Ishikawa (cell line): Measurements from ENCODE around the gene BEAN1.

Experiments
- CEBPB ChIP-seq: IDR thresholded peaks from 2 replicates; pipeline ENCODE4 v1.6.1; 2012
- EGR1 ChIP-seq: IDR thresholded peaks from 2 replicates; pipeline ENCODE4 v1.6.1; 2012
- EP300 ChIP-seq: IDR thresholded peaks from 2 replicates; pipeline ENCODE4 v1.6.1; 2012; ENCODE audit warnings: borderline replicate concordance
- FOXM1 ChIP-seq: IDR thresholded peaks from 2 replicates; pipeline ENCODE4 v1.6.1; 2012; ENCODE audit warnings: low read depth, borderline replicate concordance
- NFIC ChIP-seq: IDR thresholded peaks from 2 replicates; pipeline ENCODE4 v1.6.1; 2012
- RAD21 ChIP-seq: IDR thresholded peaks from 2 replicates; pipeline ENCODE4 v1.6.1; 2012; ENCODE audit warnings: low read depth
- TAF1 ChIP-seq: IDR thresholded peaks from 2 replicates; pipeline ENCODE4 v1.6.1; 2012; ENCODE audit warnings: low read depth, mild to moderate bottlenecking
- TCF12 ChIP-seq: IDR thresholded peaks from 2 replicates; pipeline ENCODE4 v1.6.1; 2012; ENCODE audit warnings: low read depth
- TEAD4 ChIP-seq: IDR thresholded peaks from 2 replicates; pipeline ENCODE4 v1.6.1; 2012
- YY1 ChIP-seq: IDR thresholded peaks from 2 replicates; pipeline ENCODE4 v1.6.1; 2012; ENCODE audit warnings: low read depth
- TF ChIP-seq, protein P1 (sequence below): IDR thresholded peaks from 2 replicates; pipeline ENCODE4 v1.6.1; 2012; ENCODE audit warnings: low read depth, mild to moderate bottlenecking
- TF ChIP-seq, protein P2 (sequence below): IDR thresholded peaks from 2 replicates; pipeline ENCODE4 v1.6.1; 2012

DNA sequence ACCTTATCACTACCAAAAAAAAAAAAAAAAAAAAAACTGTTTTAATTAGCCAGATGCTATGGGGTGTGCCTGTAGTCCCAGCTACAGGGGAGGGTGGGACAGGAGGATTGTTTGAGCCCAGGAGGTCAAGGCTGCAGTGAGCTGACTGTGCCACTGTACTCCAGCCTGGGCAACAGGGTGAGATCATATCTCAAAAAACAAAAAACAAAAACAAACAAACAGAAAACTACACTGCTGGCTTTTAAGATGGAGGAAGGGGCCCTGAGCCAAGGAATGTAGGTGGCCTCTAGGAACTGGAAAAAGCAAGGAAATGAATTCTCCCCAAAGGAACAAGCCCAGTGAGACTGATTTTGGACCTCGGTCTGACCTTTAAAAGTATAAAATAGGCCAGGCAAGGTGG is 61.4 kb downstream of the BEAN1 start:
- TF ChIP-seq CEBPB (no peak), TEAD4 (no peak), EGR1 (no peak), EP300 (no peak), TAF1 (no peak), YY1 (no peak), RAD21 (no peak), FOXM1 (no peak), NFIC (no peak), TCF12 (no peak)
- TF ChIP-seq, protein P1, sequence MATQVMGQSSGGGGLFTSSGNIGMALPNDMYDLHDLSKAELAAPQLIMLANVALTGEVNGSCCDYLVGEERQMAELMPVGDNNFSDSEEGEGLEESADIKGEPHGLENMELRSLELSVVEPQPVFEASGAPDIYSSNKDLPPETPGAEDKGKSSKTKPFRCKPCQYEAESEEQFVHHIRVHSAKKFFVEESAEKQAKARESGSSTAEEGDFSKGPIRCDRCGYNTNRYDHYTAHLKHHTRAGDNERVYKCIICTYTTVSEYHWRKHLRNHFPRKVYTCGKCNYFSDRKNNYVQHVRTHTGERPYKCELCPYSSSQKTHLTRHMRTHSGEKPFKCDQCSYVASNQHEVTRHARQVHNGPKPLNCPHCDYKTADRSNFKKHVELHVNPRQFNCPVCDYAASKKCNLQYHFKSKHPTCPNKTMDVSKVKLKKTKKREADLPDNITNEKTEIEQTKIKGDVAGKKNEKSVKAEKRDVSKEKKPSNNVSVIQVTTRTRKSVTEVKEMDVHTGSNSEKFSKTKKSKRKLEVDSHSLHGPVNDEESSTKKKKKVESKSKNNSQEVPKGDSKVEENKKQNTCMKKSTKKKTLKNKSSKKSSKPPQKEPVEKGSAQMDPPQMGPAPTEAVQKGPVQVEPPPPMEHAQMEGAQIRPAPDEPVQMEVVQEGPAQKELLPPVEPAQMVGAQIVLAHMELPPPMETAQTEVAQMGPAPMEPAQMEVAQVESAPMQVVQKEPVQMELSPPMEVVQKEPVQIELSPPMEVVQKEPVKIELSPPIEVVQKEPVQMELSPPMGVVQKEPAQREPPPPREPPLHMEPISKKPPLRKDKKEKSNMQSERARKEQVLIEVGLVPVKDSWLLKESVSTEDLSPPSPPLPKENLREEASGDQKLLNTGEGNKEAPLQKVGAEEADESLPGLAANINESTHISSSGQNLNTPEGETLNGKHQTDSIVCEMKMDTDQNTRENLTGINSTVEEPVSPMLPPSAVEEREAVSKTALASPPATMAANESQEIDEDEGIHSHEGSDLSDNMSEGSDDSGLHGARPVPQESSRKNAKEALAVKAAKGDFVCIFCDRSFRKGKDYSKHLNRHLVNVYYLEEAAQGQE: no peak
- TF ChIP-seq, protein P2, sequence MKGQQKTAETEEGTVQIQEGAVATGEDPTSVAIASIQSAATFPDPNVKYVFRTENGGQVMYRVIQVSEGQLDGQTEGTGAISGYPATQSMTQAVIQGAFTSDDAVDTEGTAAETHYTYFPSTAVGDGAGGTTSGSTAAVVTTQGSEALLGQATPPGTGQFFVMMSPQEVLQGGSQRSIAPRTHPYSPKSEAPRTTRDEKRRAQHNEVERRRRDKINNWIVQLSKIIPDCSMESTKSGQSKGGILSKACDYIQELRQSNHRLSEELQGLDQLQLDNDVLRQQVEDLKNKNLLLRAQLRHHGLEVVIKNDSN: no peak
